GM21737 (cell line): ENCODE measurements around the gene CDK5R1.
A peak's percentile ranks its signal among the peaks of the same experiment; 100 is the strongest.
"Not testable (repeated sequence)": the region's sequence is repeated elsewhere in the genome, so short reads cannot be mapped to it uniquely, and the experiment has no call there.

Experiments used
- ATAC-seq: cut with Tn5 transposase; IDR thresholded peaks from one replicate; pipeline ENCODE4 v1.9.1; 2021; ENCODE audit warnings: mild to moderate bottlenecking, moderate library complexity; ENCODE audit not compliant: unreplicated experiment

Gene CDK5R1

DNA sequence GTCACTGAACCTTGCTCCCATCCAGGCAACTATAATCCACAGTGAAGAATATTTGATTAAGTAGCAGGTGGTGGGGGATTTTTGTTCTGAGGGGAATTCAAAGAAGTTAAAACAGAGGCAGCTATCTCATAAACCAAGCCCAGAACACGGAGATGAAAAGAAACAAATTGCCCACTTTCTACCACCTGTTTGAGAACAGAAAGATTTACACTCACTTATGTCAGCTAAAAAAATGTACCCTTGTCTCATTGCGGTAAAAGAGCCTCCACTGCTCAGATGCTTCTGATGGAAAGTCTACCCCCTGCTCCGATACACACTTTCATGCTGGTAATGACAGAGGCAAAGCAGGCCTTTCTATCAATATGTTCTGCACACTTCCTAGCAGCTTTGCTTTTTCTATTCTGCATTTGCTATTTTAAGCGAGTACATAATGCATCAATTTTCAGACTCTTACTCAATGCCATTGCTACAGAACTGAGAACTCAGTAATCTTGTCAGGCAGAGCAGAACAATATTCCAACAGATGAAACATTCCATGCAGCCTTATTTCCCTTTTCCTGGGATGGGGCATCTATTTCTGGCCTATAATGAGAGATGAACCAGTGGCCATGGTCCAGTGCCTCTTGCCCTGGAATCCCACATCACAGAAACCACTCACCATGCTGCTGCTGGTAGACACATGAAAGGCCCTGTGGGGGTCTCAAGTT, 29.0 kb downstream of the CDK5R1 start:
- no peak for ATAC-seq

DNA sequence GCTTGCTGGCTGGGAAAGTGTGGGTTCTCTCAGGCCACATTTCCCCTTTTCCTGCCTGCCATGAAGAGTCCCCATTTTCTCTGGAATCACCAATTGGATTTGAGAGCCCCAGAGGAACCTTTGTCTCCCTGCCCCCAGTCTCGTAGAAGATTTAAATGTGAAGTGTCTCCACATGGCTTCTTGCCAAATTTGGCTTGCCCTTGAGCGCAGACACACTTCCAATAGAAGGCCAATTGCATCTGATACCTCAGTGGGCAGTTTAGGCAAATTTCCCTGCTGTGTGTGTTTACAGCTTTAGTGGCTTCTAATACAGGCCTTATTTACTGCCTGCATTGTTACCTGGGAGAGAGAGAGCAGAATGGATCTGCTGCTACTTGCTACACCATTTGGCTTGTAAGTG, 29.7 kb downstream of the CDK5R1 start:
- no peak for ATAC-seq

GRCh38 chr17:32516940-32517701, 30.3 kb downstream of the CDK5R1 start:
- ATAC-seq = no peak

- no peak for ATAC-seq
Measured at GRCh38 chr17:32517982-32518381, 31.2 kb downstream of the CDK5R1 start.

GRCh38 chr17:32518646-32519227, 31.9 kb downstream of the CDK5R1 start:
- ATAC-seq = no peak

DNA sequence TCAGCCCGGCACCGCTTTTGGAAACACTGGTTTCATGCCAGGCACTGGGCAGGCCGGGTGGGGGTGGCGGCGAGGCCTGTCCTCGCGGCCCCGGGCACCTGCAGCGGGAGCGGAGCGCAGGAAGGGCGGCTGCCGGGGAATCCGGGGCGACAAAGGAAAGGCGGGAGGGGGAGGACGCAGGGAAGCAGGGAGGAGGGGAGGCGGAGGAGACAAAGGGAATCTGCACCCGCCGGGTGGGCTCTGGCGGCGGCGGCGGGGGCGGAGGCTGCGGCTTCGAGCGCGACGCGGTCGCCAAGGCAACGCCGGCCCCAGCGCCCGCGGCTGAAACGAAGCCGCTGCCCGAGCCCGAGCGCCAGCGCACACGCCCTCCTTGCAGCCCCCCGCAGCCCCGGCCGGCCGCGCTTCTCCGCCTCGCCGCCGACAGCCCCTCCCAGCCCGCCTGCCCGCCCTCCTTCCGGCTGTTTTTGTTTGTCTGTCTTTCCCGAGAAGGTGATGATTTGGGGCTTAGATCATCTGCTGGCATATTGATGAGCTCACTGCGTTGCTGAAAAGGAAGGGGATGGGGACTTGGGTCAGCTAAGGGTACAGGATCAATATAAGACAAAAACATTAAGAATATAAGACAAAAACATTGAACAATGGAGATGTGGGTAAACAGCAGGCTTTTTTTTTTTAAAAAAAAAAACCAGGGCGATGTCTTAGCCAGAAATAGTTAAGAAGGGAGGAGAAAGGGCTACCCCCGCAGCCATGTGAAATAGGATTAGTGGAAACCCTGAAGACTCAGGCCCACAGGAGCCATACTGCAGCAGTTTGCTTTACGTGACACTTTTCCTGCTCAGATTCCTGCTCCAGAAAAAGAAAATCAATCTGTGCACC, 32.7 kb downstream of the CDK5R1 start:
- ATAC-seq = no peak

- no peak for ATAC-seq
Measured at GRCh38 chr17:32520104-32520701, 33.4 kb downstream of the CDK5R1 start.

DNA sequence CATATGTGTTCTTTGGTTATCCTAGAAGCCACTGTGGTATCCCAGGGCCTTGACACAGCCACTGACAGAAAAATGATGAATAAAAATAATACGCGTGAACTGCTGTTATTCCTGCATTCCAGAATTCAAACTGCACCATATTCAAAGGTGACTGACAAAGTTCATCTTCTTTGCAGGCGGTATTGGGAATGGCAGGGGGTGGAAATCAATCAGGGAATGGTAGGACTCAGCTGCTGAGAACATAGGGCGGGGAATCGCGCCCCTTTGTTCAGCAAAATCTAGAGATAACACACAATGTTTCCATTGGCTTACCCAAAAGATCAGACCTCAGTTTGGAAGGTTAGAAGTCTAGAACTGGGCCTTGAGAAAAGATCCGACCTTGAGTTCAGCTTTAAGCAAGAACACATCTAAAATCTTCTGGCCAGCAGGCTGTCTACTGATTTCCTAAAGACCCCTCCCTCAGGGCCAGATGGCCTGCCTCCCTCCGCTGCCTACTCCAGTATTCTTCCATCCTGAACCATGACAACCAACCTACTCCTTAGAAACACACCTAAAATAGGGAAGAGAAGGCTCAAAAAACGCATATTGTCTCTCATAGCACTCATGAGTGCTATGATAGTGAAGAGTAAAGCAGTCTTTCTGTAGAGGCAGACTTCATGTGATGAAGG, 34.1 kb downstream of the CDK5R1 start:
- no peak for ATAC-seq

GRCh38 chr17:32523017-32523680, 36.4 kb downstream of the CDK5R1 start:
- peak; percentile 47 for ATAC-seq

DNA sequence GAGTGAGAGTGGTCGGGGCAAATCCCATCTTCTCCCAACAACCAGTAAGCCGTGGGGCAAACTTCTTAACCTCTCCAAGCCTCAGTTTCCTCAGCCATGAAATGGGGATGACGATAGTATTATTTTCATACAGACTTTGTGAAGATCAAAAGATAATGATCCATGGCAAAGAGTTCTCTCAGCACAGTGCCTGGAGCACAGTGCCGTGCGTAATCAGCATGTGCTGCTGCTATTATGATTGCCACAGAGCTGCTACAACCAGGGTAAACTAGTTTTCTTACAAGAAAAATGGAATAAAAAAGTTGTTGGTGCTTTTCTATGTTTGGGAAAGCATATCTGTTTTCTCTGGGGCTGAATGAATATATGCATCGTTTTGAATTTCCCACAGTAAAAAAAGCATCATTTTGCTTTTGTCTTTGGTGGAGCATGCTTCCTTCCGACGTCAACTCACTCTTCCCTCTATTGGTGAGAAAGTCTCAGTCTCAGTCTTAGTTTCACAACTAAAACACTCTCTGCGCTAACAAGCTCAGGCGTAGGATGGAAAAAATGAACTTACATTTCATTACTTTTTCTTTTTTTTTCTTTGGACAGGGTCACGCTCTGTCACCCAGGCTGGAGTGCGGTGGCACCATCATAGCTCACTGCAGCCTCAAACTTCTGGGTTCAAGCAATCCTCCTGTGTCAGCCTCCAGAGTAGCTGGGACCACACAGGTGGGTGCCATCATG, 37.2 kb downstream of the CDK5R1 start:
- ATAC-seq = peak; percentile 38

- not testable (repeated sequence) for ATAC-seq
Measured at GRCh38 chr17:32524553-32524880, 37.7 kb downstream of the CDK5R1 start.

DNA sequence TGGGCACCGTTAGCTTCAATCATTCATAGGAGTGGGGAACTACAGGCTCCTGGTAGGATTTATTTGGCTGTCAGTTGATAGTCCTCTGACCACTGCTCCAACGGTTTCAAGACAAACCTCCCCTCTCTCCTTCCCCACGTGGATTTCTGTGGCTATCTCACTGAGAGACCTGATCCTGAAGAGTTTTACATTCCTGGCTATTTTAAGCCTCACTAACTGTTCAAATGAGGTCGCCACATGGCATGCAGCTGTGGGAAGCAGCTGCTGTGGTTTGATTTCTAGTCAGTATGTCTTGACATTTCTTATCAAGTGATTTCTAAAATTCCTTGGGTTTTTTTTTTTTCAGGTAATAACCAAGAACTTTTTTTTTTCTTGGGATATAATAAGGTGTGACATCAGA, 38.3 kb downstream of the CDK5R1 start:
- no peak for ATAC-seq

DNA sequence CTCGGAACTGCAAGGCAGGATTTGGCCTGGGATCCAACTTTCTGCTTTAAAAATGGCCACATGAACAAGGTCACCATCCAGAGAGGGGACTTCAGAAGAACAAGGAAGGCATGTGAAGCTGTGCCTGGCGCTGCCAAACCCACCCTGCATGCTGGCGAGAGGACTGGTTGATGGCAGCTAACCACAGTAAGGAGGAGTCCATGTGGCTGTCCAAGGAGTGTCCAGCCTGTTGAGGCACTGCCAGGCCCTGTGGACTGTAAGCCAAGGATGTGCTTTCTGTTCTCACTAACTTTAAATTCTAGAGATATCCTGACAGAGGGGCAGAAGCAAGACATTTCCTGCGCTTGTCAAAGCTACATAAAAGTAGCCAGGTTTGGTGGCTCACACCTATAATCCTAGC, 40.4 kb downstream of the CDK5R1 start:
- no peak for ATAC-seq

- ATAC-seq = no peak
Measured at GRCh38 chr17:32528825-32529224, 42.0 kb downstream of the CDK5R1 start.

GRCh38 chr17:32529604-32530003, 42.8 kb downstream of the CDK5R1 start:
- ATAC-seq = no peak

- no peak for ATAC-seq
Measured at GRCh38 chr17:32533296-32533695, 46.5 kb downstream of the CDK5R1 start.

DNA sequence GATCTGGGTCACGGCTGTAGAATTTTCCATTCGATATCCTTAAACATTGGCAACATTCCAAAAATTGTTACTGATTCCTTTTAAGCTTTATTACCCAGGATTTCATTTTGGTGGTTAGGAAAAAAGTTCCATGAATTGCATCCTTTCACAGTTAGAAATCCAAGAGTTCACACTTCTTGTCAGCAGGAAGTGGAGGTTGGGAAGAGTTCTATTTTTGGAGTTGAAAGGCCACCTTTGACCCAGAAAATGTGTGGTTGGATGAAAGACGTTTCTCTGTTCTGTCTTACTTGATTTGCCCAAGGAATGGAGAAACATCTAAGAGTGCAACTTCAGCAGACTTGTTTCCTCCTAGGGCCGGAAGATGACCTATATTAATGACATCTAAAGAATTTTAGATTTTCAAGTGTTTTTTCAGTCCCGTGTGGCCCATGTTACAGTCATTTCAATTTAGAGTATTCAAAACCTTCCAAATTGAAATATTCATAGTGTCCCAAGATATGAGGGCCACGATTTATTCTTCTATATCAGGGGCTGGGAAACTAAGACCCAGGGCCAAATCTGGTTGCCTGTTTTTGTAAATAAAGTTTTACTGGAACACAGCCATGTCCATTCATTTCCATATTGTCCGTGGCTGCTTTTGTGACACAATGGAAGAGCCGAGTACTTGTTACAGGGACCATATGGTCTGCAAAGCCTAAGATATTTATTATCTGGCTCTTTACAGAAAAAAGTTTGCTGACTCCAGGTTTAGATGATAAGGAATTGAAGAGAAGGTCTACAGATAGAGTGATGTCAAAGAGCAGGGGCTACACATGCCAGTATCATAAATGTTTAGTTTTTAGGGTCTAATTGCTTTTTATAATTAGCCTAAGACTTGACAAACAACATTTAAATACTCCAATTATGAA, 50.2 kb downstream of the CDK5R1 start:
- no peak for ATAC-seq
